ENCODE data around the gene TAS2R9. TPM values are rescaled to one million over a fixed set of nuclear protein-coding genes. Genes with fewer than 3 reads are reported as not detected.

The TAS2R9 gene
- total and polyA plus RNA-seq, 2 of the 8 experiments (the other 6 are each of a cell fraction or from before 2014, with no cell fraction given) = not detected

- no peak within 1 kb of the TSS for H3K27ac ChIP-seq (ENCODE audit: low read depth, low read length)
- H2AFZ ChIP-seq (ENCODE audit: low read length) = no peak within 1 kb of the TSS
- no peaks in the 10 kb centered on the region for H3K36me3 ChIP-seq (ENCODE audit: control insufficient read depth in 2 of 4, insufficient read depth in 4 of 4, low read length in 3 of 4)
- no peak within 1 kb of the TSS for H3K4ac ChIP-seq (replicated peaks; ENCODE audit: insufficient read length, low read depth, low read length)
- H4K91ac ChIP-seq (replicated peaks; ENCODE audit: insufficient read length, low read length) = no peak within 1 kb of the TSS
- DNase-seq (ENCODE audit: low read depth in 1 of 2, low spot score in 2 of 2) (no peak), FAIRE-seq (no peak)
- no peak within 1 kb of the TSS for H3K56ac ChIP-seq (replicated peaks; ENCODE audit: insufficient read length, low read depth, low read length)
- CTCF ChIA-PET (ENCODE audit: partially characterized antibody) = no interaction called here
- no peaks in the 10 kb centered on the region for H3K23me2 ChIP-seq (ENCODE audit: low read depth, low read length)
- 86% methylated on average over 1 of the region's 1 CpG; no CpG with 5 or more reads in 1 of the 2 experiments for WGBS, 2 experiments (ENCODE audit: extremely low coverage in 1 of 2, insufficient coverage in 1 of 2, insufficient read length in 1 of 2, insufficient replicate concordance in 2 of 2, low coverage in 1 of 2, low lambda C conversion rate in 2 of 2, missing lambda C conversion rate in 1 of 2)
- H3K4me2 ChIP-seq (ENCODE audit: insufficient read depth in 1 of 2, low read depth in 2 of 2, low read length in 2 of 2) = no peak within 1 kb of the TSS
- POLR2A ChIA-PET (ENCODE audit: partially characterized antibody) = no interaction called here
- no peak within 1 kb of the TSS for H2AK5ac ChIP-seq (ENCODE audit: low read depth, low read length)
- TF ChIP-seq MAX (IDR thresholded peaks at IDR 0.05) (no peak), FOSL1 (IDR thresholded peaks at IDR 0.05; ENCODE audit: insufficient read depth, low read depth, low read length) (no peak), EP300 (IDR thresholded peaks at IDR 0.05; ENCODE audit: borderline replicate concordance in 1 of 2, low read depth in 2 of 2, low read length in 2 of 2) (no peak), ATF2 (IDR thresholded peaks at IDR 0.05; ENCODE audit: low read length) (no peak), SIX5 (IDR thresholded peaks at IDR 0.05; ENCODE audit: low read depth, low read length) (no peak), CHD1 (IDR thresholded peaks at IDR 0.05; ENCODE audit: low read depth, low read length) (no peak), NANOG (IDR thresholded peaks at IDR 0.05; ENCODE audit: insufficient read depth, low read depth, low read length, poor library complexity, severe bottlenecking) (no peak), BACH1 (IDR thresholded peaks at IDR 0.05; ENCODE audit: low read length) (no peak), TAF1 (IDR thresholded peaks at IDR 0.05; ENCODE audit: low read depth, low read length) (no peak), E2F6 (IDR thresholded peaks at IDR 0.05) (no peak)
- H4K5ac ChIP-seq (ENCODE audit: insufficient read length, low read depth, low read length) = no peak within 1 kb of the TSS
- H3K9ac ChIP-seq (replicated peaks in 1 of 4; ENCODE audit: extremely low read depth in 1 of 4, low read depth in 3 of 4, low read length in 3 of 4) = no peak within 1 kb of the TSS
- peaks cover 0 to 1% (median 0%) of the 10 kb centered on the region in 4 experiments; a peak in 1 of 7 replicates for H3K27me3 ChIP-seq (replicated peaks in 1 of 4; ENCODE audit: control insufficient read depth in 3 of 4, extremely low read depth in 1 of 4, insufficient read depth in 3 of 4, low read length in 3 of 4)
- no peak within 1 kb of the TSS for H2BK20ac ChIP-seq (ENCODE audit: low read length)
- no peak within 1 kb of the TSS for H2BK12ac ChIP-seq (ENCODE audit: low read depth, low read length)
- H2BK5ac ChIP-seq (ENCODE audit: low read depth, low read length) = no peak within 1 kb of the TSS
- H3K4me1 ChIP-seq (replicated peaks in 1 of 4; ENCODE audit: control insufficient read depth in 3 of 4, insufficient read depth in 4 of 4, low read length in 3 of 4) = peaks cover 0 to 6% (median 3%) of the 10 kb centered on the region in 4 experiments; a peak in 4 of 7 replicates
- H3K9me3 ChIP-seq (ENCODE audit: insufficient read depth in 2 of 2, low read depth in 1 of 2, low read length in 1 of 2) = no peaks in the 10 kb centered on the region
- no peak within 1 kb of the TSS for H3K18ac ChIP-seq (ENCODE audit: extremely low read depth, low read length)
- H4K20me1 ChIP-seq (replicated peaks in 1 of 2; ENCODE audit: control insufficient read depth in 1 of 2, insufficient read depth in 2 of 2, low read length in 2 of 2) = no peaks in the 10 kb centered on the region
- H3K23ac ChIP-seq (ENCODE audit: insufficient read length) = no peak within 1 kb of the TSS
- H3K79me1 ChIP-seq (ENCODE audit: low read depth, low read length) = no peaks in the 10 kb centered on the region
- no peak within 1 kb of the TSS for H2BK15ac ChIP-seq (ENCODE audit: low read length)
- H4K8ac ChIP-seq (ENCODE audit: extremely low read depth, insufficient read depth, low read length) = no peak within 1 kb of the TSS
- no peak within 1 kb of the TSS for H2BK120ac ChIP-seq (replicated peaks; ENCODE audit: low read depth, low read length)
- no peak within 1 kb of the TSS for H3K4me3 ChIP-seq (ENCODE audit: extremely low read depth in 1 of 4, insufficient read depth in 2 of 4, low read depth in 3 of 4, low read length in 4 of 4)
- H3K79me2 ChIP-seq (ENCODE audit: control insufficient read depth in 1 of 2, insufficient read depth in 2 of 2, low read length in 2 of 2) = no peaks in the 10 kb centered on the region
- H3K14ac ChIP-seq (ENCODE audit: insufficient read length) = no peak within 1 kb of the TSS
Measured at GRCh38 chr12:10807186-10807585, 2.8 kb downstream of the TAS2R9 start, which contains the start of gene TAS2R8. Gene TAS2R8, minus strand, starts transcription at chr12:10807286. Its CDS starts 306 bp downstream, at chr12:10806980.
